Naive thymus-derived CD4-positive, alpha-beta T cell (primary cell): ENCODE data around the gene DUSP22. TPM values are rescaled to one million over a fixed set of nuclear protein-coding genes. Genes with fewer than 3 reads are reported as not detected.
A peak's percentile ranks its signal among the peaks of the same experiment; 100 is the strongest.

Experiments used
- ATAC-seq: fragments of 150-1000 bp; cut with Tn5 transposase; 2 replicates; pipeline ENCODE4 v1.10.0; 2021; ENCODE audit warnings: mild to moderate bottlenecking, moderate library complexity
- CTCF ChIA-PET: fragments of 350-600 bp; sonication (Branson Sonifier 250); formaldehyde crosslinking; loops from one replicate; lab custom pipeline; 2021; ENCODE audit warnings: antibody characterized with exemption; lab: Charles Lee
- POLR2A ChIA-PET: fragments of 350-600 bp; sonication (Branson Sonifier 250); formaldehyde crosslinking; loops from one replicate; lab custom pipeline; 2021; ENCODE audit warnings: antibody characterized with exemption, inconsistent platforms; lab: Charles Lee
- DNase-seq, 9 donors: peaks; one replicate each; pipeline versions ENCODE4 v3.0.0 to v3.0.0-alpha.2; 2020 to 2022; ENCODE audit warnings: mixed read lengths in 1 of 9
- H3K27ac ChIP-seq: one replicate; pipeline ENCODE4 v1.7.0; 2013; ENCODE audit warnings: mild to moderate bottlenecking, low read depth, low read length, moderate library complexity
- H3K27me3 ChIP-seq, 2 donors: one replicate each; pipeline ENCODE4 v1.7.0; 2013; ENCODE audit warnings: low read length in 2 of 2, mild to moderate bottlenecking in 2 of 2, moderate library complexity in 2 of 2; ENCODE audit not compliant: control insufficient read depth in 2 of 2, insufficient read depth in 2 of 2
- H3K36me3 ChIP-seq, 3 experiments: 1 replicate in 2 of 3; 2 replicates in 1 of 3; pipeline ENCODE4 v1.7.0; 2013; ENCODE audit warnings: low read length in 3 of 3, mild to moderate bottlenecking in 3 of 3, moderate library complexity in 1 of 3; ENCODE audit not compliant: insufficient read depth in 3 of 3, control insufficient read depth in 2 of 3
- H3K4me1 ChIP-seq, 2 donors: one replicate each; pipeline ENCODE4 v1.7.0; 2013; ENCODE audit warnings: low read length in 2 of 2, mild to moderate bottlenecking in 2 of 2, moderate library complexity in 1 of 2; ENCODE audit not compliant: control insufficient read depth in 2 of 2, insufficient read depth in 2 of 2
- H3K4me3 ChIP-seq: 2 replicates; pipeline ENCODE4 v1.7.0; 2013; ENCODE audit warnings: mild to moderate bottlenecking, low read length
- H3K9me3 ChIP-seq, 3 experiments: 1 replicate in 2 of 3; 2 replicates in 1 of 3; pipeline ENCODE4 v1.7.0; 2013; ENCODE audit warnings: low read length in 3 of 3; ENCODE audit not compliant: control insufficient read depth in 2 of 3
- H3K27ac Mint-ChIP-seq, 9 donors: one replicate each; pipeline ENCODE4 v1.8.0; 2020 to 2022; ENCODE audit warnings: mixed read lengths in 9 of 9, mild to moderate bottlenecking in 8 of 9, moderate library complexity in 5 of 9, inconsistent platforms in 2 of 9
- H3K27me3 Mint-ChIP-seq, 5 donors: one replicate each; pipeline ENCODE4 v1.8.0; 2021 to 2022; ENCODE audit warnings: mixed read lengths in 5 of 5, mild to moderate bottlenecking in 1 of 5
- H3K36me3 Mint-ChIP-seq, 5 donors: one replicate each; pipeline ENCODE4 v1.8.0; 2020 to 2022; ENCODE audit warnings: mixed read lengths in 5 of 5, mild to moderate bottlenecking in 3 of 5, inconsistent platforms in 1 of 5
- H3K4me1 Mint-ChIP-seq, 7 donors: one replicate each; pipeline ENCODE4 v1.8.0; 2020 to 2022; ENCODE audit warnings: mixed read lengths in 7 of 7, mild to moderate bottlenecking in 3 of 7, inconsistent platforms in 1 of 7
- H3K4me3 Mint-ChIP-seq, 10 donors: one replicate each; pipeline ENCODE4 v1.8.0; 2020 to 2022; ENCODE audit warnings: mild to moderate bottlenecking in 10 of 10, mixed read lengths in 10 of 10, moderate library complexity in 6 of 10, inconsistent platforms in 2 of 10
- H3K9me3 Mint-ChIP-seq, 11 donors: one replicate each; pipeline ENCODE4 v1.8.0; 2020 to 2022; ENCODE audit warnings: mixed read lengths in 11 of 11, mild to moderate bottlenecking in 4 of 11, inconsistent platforms in 1 of 11, moderate library complexity in 1 of 11
- intact Hi-C, 2 donors: fragments of 100-400 bp; cut with micrococcal nuclease; formaldehyde crosslinking; loops; one replicate each; pipeline ENCODE4 v1.15.1; 2023
- polyA plus RNA-seq, 2 donors: library from polyadenylated mRNA; unstranded; fragments of 300-500 nt; fragmentation: Illumina TruSeq; gene quantifications; one replicate each; pipeline ENCODE4 v1.2.3, GENCODE V29; 2021
- total RNA-seq, 6 experiments: library from RNA in 5 of 6; stranded (reverse) in 5 of 6; gene quantifications; 1 replicate in 5 of 6; 2 replicates in 1 of 6; pipeline ENCODE4 v1.2.3 and lab custom pipeline; 2021 to 2026

DUSP22 gene
- total and polyA plus RNA-seq, 7 experiments from 2014 or later, result 24.8 to 57.2 (median 36.6) TPM

DNA sequence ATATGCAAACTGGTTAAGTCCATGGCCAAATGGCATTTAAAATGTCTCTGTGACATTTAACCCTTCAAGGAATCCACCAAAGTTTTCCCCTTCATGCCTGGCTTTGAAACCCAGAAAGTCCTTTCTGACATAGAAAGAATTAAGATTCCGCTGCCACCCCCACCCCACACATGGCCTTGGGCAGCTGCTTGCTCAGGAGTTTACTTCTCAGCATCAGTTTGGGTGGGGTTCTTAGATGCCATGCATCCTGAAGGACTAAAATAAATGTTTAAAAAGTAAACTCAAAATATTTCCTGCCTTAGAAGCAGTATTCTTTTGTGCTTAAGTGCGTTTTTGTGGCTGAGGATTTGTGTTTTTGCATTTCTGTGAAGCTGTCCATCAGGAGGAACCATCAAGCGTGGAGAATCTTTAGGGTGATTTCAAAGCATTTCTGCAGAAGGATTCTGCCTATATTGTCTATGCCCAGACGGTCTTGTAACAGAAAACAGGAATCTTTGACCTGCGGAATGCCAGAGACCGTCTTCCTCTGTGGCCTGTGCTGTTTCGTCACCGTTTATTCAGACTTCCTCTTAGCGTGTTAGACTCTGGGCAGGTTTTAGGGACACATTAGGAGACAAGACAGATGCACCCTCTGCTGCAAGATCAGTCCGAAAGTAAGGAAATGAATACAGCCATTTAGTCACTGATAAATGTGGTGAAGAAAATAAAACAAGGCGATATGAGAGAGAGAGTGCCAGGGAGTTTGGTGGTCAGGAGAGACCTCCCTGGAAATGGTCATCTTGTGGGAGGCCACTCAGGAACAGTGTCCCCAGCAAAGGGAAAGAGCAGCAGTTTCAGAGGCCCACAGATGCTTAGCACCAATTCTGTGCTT is 6.2 kb downstream of the DUSP22 start:
- peak; percentile 73 for ATAC-seq
- no peak overlapping the region for H3K27ac ChIP-seq
- CTCF ChIA-PET, result no interaction called here
- DNase-seq, result no peak
- no peaks in the 10 kb centered on the region for H3K36me3 ChIP-seq
- H3K27ac Mint-ChIP-seq, result no peak overlapping the region
- peaks cover 0 to 2% (median 0%) of the 10 kb centered on the region in 5 donors for H3K36me3 Mint-ChIP-seq
- peaks cover 5 to 14% of the 10 kb centered on the region in 2 donors for H3K4me1 ChIP-seq
- intact Hi-C loops, result loop anchor here in 1 of 2 donors (10.0 kb wide), 1 partner anchor 396 kb away; the partner anchor contains the start of gene EXOC2
- no peaks in the 10 kb centered on the region for H3K27me3 Mint-ChIP-seq
- H3K4me3 ChIP-seq, result no peak overlapping the region
- H3K9me3 ChIP-seq, result no peaks in the 10 kb centered on the region
- H3K4me1 Mint-ChIP-seq, result peaks cover 3 to 39% (median 22%) of the 10 kb centered on the region in 7 donors
- H3K4me3 Mint-ChIP-seq, result peak overlapping the region in 1 of 10 donors; percentile 1
- peaks cover 0 to 3% (median 0%) of the 10 kb centered on the region in 11 donors for H3K9me3 Mint-ChIP-seq
- no peaks in the 10 kb centered on the region for H3K27me3 ChIP-seq
- POLR2A ChIA-PET, result interaction anchor here (0.6 kb wide), 1 partner anchor 36 kb away, joined by 3 read pairs; no protein-coding TSS in a partner anchor

DNA sequence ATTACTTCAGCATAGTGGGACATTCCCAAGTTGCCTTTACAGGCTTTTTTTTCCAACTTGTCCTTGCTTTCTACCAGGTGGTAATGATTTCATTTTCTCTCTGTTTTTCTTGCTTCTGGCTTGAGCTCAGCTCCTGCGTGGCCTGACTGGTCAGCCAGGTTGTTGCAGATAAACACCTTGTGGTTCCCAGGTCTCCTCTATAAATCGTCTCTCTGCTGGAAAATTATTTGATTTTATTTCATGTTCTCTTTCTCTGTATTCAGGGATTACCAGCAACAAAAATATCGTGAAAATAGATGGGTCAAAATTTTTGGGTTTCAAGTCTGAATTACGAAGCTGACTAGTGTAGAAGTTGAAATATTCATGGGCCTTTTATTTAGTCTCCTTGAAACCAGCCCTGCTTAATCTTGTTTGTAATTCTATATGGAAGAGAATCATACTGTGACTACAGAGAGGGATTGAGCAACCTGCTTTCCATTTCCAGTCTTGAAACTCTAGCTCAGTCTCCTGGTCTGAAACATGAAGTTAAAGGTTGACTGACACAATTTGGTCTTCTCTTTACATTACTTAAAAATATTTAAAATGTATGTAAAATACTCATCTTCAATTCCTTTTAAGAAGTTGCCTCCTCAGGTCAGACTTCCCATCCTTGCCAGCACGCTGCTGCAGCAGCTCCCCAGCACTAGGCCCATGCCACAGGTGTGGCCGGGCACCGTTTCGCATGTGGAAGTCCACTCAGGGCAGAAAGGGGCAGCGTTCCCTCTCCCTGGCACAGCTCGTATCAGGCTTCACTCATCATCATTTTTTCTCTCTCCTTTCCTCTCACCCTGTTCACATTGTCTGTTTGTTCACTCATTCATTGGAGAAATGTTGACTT is 7.1 kb downstream of the DUSP22 start:
- no peak overlapping the region for H3K4me3 ChIP-seq
- CTCF ChIA-PET, result interaction anchor here (0.6 kb wide), 1 partner anchor 13 kb away, joined by 3 read pairs; no protein-coding TSS in a partner anchor
- H3K4me1 ChIP-seq, result peaks cover 5 to 12% of the 10 kb centered on the region in 2 donors
- Mint-ChIP-seq H3K9me3 (peaks cover 0 to 2% (median 0%) of the 10 kb centered on the region in 11 donors), H3K36me3 (peaks cover 0 to 3% (median 0%) of the 10 kb centered on the region in 5 donors), H3K4me3 (no peak overlapping the region), H3K27me3 (no peaks in the 10 kb centered on the region), H3K4me1 (peaks cover 0 to 36% (median 20%) of the 10 kb centered on the region in 7 donors), H3K27ac (no peak overlapping the region)
- H3K36me3 ChIP-seq, result no peaks in the 10 kb centered on the region
- ATAC-seq (no peak), DNase-seq (no peak)
- no peaks in the 10 kb centered on the region for H3K27me3 ChIP-seq
- H3K27ac ChIP-seq, result no peak overlapping the region
- intact Hi-C loops, result loop anchor here in 1 of 2 donors (10.0 kb wide), 1 partner anchor 395 kb away; the partner anchor contains the start of gene EXOC2
- POLR2A ChIA-PET, result interaction anchor here (0.6 kb wide), 1 partner anchor 35 kb away, joined by 3 read pairs; no protein-coding TSS in a partner anchor
- H3K9me3 ChIP-seq, result no peaks in the 10 kb centered on the region

DNA sequence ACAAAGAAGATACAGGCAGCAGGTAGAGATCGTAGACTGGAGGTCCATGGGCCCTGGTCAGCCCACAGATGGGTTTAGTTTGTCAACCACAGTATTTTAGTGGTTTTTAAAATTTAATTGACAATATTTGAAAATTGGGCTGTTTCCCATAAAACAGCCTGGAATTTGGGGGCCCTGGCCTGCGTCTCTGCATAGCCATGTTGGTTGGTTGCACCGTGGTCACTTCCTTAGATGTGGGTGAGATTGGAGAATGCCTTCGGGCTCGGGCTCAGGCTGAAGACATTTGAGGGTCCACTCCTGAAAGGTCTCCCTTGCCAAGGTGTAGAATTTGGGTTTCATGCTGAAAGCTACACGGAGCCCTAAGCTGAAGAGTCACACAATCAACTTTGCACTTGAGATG is 7.7 kb downstream of the DUSP22 start:
- POLR2A ChIA-PET, result no interaction called here
- Histone ChIP-seq H3K36me3 (peaks cover 0 to 1% (median 0%) of the 10 kb centered on the region in 3 experiments), H3K27me3 (no peaks in the 10 kb centered on the region), H3K27ac (no peak overlapping the region), H3K4me3 (no peak overlapping the region), H3K9me3 (no peaks in the 10 kb centered on the region), H3K4me1 (peaks cover 5 to 12% of the 10 kb centered on the region in 2 donors)
- peaks cover 0 to 2% (median 0%) of the 10 kb centered on the region in 11 donors for H3K9me3 Mint-ChIP-seq
- H3K4me1 Mint-ChIP-seq, result peaks cover 0 to 29% (median 13%) of the 10 kb centered on the region in 7 donors
- ATAC-seq (no peak), DNase-seq (no peak)
- no peaks in the 10 kb centered on the region for H3K27me3 Mint-ChIP-seq
- intact Hi-C loops, result no loop called here
- no peak overlapping the region for H3K27ac Mint-ChIP-seq
- CTCF ChIA-PET, result interaction anchor here (0.6 kb wide), 1 partner anchor 14 kb away, joined by 3 read pairs; no protein-coding TSS in a partner anchor
- H3K36me3 Mint-ChIP-seq, result peaks cover 4 to 9% (median 6%) of the 10 kb centered on the region in 5 donors
- H3K4me3 Mint-ChIP-seq, result no peak overlapping the region

DNA sequence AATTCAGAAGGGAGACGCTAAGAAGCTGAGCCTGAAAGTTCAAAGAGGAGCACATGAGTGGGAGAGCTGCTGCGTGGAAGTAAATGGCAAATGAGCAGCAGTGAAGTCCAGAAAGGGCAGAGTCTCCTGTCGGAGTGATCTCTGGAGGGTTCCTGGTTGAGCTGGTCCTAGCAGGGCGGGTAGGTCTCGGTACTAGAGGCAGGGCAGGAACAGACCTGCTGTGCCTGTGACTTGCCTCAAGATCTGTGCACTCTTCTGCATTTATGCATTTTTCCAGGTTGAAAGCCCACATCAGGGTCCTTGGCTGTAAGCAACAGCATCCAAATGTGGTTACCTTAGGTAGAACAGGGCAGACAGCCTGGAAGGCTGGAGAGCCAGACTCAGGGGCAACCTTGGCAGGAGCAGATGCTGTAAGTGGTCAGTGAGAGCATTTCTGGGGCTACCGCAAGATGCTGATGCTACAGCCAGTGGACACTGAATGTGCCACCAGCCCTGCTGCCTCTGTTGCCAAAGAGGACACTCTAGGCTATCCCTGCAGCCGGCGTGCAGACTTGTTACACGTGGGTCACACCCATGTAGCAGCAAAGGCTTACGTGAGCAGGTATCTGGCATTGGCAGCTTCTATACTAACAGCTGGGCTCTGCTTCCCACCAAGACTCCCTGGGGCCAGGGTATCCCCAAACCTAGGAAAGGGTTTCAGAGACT is 8.4 kb downstream of the DUSP22 start:
- Mint-ChIP-seq H3K4me1 (peaks cover 0 to 25% (median 10%) of the 10 kb centered on the region in 7 donors), H3K4me3 (no peak overlapping the region), H3K36me3 (peaks cover 4 to 11% (median 6%) of the 10 kb centered on the region in 5 donors), H3K27me3 (no peaks in the 10 kb centered on the region), H3K9me3 (no peaks in the 10 kb centered on the region), H3K27ac (no peak overlapping the region)
- intact Hi-C loops, result no loop called here
- DNase-seq (no peak), ATAC-seq (no peak)
- ChIA-PET POLR2A (no interaction called here), CTCF (interaction anchor here (0.6 kb wide), 1 partner anchor 14 kb away, joined by 3 read pairs; no protein-coding TSS in a partner anchor)
- peaks cover 0 to 7% (median 0%) of the 10 kb centered on the region in 3 experiments for H3K36me3 ChIP-seq
- H3K9me3 ChIP-seq, result no peaks in the 10 kb centered on the region
- peaks cover 5 to 12% of the 10 kb centered on the region in 2 donors for H3K4me1 ChIP-seq
- no peak overlapping the region for H3K27ac ChIP-seq
- no peak overlapping the region for H3K4me3 ChIP-seq
- no peaks in the 10 kb centered on the region for H3K27me3 ChIP-seq

DNA sequence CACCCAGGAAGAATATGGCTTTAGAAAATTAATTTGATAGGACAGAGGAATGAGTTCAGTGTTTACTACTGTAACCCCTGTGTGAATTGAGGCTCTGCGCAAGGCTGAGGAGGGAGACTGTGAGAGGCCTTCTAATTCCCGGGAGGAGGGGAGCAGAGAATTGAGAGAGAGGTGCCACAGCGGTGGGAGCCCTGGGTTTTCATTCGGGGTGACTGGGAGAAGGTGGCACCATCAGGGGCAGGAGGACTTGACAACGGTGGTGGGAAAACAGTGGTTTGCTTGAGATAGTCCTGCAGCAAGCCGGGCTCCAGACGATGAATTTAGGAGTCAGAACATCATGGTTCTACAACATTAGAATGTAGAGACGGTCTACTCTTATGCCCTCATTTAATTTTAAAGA is 9.2 kb downstream of the DUSP22 start:
- ATAC-seq (no peak), DNase-seq (no peak)
- peaks cover 3 to 5% of the 10 kb centered on the region in 2 donors for H3K4me1 ChIP-seq
- no peaks in the 10 kb centered on the region for H3K27me3 ChIP-seq
- intact Hi-C loops, result no loop called here
- no peak overlapping the region for H3K27ac ChIP-seq
- no peak overlapping the region for H3K4me3 Mint-ChIP-seq
- ChIA-PET POLR2A (no interaction called here), CTCF (no interaction called here)
- peaks cover 0 to 7% (median 0%) of the 10 kb centered on the region in 3 experiments for H3K36me3 ChIP-seq
- no peak overlapping the region for H3K27ac Mint-ChIP-seq
- peaks cover 0 to 20% (median 6%) of the 10 kb centered on the region in 7 donors for H3K4me1 Mint-ChIP-seq
- H3K9me3 ChIP-seq, result no peaks in the 10 kb centered on the region
- H3K27me3 Mint-ChIP-seq, result no peaks in the 10 kb centered on the region
- no peaks in the 10 kb centered on the region for H3K9me3 Mint-ChIP-seq
- H3K36me3 Mint-ChIP-seq, result peaks cover 4 to 11% (median 6%) of the 10 kb centered on the region in 5 donors
- H3K4me3 ChIP-seq, result no peak overlapping the region
